VCaP (cell line): ENCODE data around the gene RER1.
A peak's percentile ranks its signal among the peaks of the same experiment; 100 is the strongest.

Experiments
- H3K27ac ChIP-seq: fragments of 450-650 bp; 2 replicates; pipeline ENCODE4 v1.5.1; 2017
- CTCF ChIP-seq: fragments of 450-650 bp; conservative IDR thresholded peaks from 2 replicates; pipeline ENCODE4 v1.5.1; 2017; ENCODE audit warnings: mild to moderate bottlenecking, moderate library complexity

RER1 gene

GRCh38 chr1:2398871-2399270 is 7.2 kb downstream of the RER1 start:
- no peak for TF ChIP-seq CTCF
- H3K27ac ChIP-seq, result peak overlapping the region; percentile 26; the same call in 1 of the 2 replicates

DNA sequence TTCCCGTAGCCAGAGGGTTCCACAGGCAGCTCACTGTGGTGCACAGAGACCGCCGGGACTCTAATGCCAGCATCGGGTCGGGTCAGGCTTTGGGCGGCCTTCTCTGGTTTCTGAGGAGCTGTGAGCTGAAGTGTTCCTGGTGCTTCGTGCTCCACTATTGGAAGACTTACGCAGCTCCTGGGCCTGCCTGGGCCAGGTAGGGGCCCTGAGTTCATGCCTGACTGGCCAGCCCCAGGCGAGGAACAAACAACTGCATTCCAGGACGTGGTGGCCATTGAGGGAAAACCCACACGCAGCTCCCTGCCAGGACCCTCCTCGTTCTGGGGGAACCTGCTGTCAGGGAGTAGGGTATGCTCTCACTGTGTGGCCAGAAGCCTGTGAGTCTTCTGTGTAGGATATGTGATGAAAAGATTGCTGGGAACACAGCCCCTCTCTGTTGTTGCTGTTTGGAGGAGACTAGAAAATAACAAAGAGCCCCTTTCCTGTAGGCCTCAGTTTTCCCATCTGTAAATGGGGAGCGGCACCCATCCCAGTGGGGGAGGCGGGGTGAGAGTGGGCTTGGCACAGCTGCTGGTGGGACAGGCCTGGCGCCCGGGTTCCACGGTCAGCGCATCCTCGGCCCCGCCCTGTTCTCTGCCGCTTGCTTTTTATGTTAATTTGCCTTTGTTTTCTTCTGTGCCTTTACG is 8.4 kb downstream of the RER1 start:
- H3K27ac ChIP-seq, result peak overlapping the region; percentile 19; the same call in 1 of the 2 replicates
- no peak for TF ChIP-seq CTCF

DNA sequence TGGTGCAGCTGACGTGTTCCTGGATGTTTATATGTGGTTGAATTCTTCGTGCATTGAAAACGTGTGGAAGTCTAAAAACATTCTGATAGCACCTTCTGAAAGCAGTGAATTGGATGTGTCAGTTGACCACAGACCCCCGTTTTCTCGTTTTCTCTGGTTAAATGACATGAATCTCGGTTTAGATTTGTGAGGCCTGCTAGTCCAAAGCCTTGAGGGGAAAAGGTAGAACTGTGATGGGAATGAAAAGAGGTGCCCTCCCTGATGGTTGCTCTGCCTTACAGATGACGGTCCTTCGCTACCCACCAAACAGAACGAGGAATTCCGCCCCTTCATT is 8.9 kb downstream of the RER1 start:
- no peak for TF ChIP-seq CTCF
- H3K27ac ChIP-seq, result peak overlapping the region; percentile 19; the same call in 1 of the 2 replicates

DNA sequence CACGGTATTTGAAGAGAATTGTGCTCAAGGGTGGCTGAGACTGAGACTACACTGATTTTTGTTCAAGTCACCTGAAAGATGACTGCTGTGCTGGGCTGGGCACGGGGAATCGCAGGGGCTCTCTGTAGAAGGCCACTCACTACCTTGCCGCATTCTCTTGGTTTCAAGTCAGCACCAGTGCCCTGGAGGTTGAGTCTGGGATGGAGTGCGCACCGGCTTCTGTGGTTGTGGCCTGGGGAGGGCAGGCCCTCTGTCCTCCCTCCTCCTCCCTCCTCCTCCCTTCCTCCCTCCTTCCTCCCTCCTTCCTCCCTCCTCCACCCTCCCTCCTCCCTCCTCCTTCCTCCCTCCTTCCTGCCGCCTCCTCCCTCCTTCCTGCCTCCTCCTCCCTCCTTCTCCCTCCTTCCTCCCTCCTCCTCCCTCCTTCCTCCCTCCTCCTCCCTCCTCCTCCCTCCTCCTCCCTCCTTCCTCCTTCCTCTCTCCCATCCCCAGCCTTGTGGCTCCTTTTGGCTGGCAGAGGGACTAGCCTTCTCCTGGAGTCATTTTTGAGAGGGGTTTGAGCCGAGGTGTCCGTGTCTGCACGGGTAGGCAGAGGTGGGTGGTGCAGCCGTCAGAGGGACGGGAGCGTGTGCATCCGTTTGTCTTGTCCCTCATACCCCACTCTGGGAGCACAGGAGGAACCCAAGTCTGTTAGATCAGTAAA is 9.5 kb downstream of the RER1 start:
- peak overlapping the region; percentile 99; the same call in 1 of the 2 replicates for H3K27ac ChIP-seq
- TF ChIP-seq CTCF, result no peak

GRCh38 chr1:2402420-2402819 is 10.8 kb downstream of the RER1 start:
- H3K27ac ChIP-seq, result peak overlapping the region; percentile 99
- no peak for TF ChIP-seq CTCF

DNA sequence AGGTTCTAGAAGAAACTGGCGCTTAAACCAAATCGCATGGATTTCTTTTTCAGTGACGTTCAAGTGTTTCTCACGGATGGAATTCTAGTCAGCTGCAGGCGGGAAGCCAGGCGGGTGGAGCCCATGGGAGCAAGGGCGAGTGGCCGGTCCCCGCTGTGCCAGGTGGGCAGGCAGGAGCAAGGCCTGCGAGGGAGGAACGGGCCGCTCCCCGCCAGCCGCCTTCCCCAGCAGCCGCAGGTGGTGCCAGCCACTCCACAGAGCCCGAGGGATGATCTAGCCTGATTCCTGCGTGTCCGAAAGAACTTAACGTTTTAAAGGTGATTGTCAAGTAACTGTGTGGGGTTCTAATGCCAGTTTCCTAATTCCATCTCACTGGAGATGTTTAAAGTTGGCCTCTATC is 11.6 kb downstream of the RER1 start:
- peak overlapping the region; percentile 99 for H3K27ac ChIP-seq
- no peak for TF ChIP-seq CTCF

DNA sequence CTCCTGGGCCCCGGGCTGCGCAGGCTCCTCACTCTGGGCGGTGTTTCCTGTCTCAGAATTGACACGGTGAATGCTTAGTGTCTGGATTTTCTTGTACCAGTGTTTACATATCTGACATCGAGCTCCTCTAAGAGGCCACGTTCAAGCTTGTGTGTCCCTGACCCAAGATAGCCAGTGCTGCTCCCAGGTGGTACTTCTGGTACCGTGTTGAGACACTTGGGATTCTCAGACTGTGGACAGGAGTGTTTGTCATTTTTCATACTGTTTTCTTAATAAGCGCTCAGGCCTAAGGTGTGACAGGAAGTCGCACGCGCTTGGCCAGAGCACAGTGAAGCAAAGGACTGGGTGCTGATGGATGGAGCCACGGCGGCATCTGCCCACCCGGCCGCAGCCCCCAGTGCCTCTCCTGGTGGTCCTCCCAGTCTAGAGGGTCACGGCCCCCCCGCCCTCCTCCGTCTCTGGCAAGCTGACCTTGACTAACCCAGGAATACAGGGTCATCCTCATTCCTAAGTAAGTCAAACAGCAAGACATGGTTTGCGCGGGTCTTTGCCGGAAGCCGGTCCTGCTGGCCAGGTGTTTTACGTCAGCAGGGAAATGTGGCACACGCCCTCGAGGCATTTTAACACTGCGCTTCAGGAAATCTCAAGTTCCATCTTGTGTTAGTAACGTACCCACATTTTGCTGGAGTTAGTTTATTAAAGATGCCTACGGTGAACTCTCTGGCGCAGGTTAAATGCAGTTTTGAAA is 12.7 kb downstream of the RER1 start:
- no peak for TF ChIP-seq CTCF
- H3K27ac ChIP-seq, result peak overlapping the region; percentile 99
